HL-60 (cell line): Measurements from ENCODE around the gene ZNF611.
A peak's percentile ranks its signal among the peaks of the same experiment; 100 is the strongest.
"Not testable (repeated sequence)": the region's sequence is repeated elsewhere in the genome, so short reads cannot be mapped to it uniquely, and the experiment has no call there.

ENCODE experiments used
- DNase-seq, 2 experiments: peaks; one replicate each; pipeline ENCODE4 v3.0.0-alpha.2; 2010 to 2020; ENCODE audit warnings: low read depth in 1 of 2, low spot score in 1 of 2
- H3K27ac ChIP-seq: fragments of 250-450 bp; sonication (Bioruptor Pico); replicated peaks from 2 replicates; pipeline ENCODE4 v1.5.1; 2020; ENCODE audit warnings: mild to moderate bottlenecking, moderate library complexity
- H3K27me3 ChIP-seq: fragments of 250-450 bp; sonication (Bioruptor Pico); 2 replicates; pipeline ENCODE4 v1.5.1; 2021; ENCODE audit warnings: mild to moderate bottlenecking, moderate library complexity; ENCODE audit not compliant: insufficient read depth, poor library complexity, severe bottlenecking
- H3K4me3 ChIP-seq: replicated peaks from 2 replicates; pipeline ENCODE4 v1.5.1; 2011; ENCODE audit warnings: mild to moderate bottlenecking, control low read depth, low read length; ENCODE audit not compliant: insufficient read depth
- CTCF ChIP-seq: IDR thresholded peaks from one replicate; pipeline ENCODE4 v1.5.1; 2011; ENCODE audit warnings: low read length, control low read depth, inconsistent platforms; ENCODE audit not compliant: insufficient read depth
- GABPA ChIP-seq: IDR thresholded peaks from 2 replicates; pipeline ENCODE4 v1.6.1; 2012; ENCODE audit warnings: low read depth
- POLR2AphosphoS5 ChIP-seq: IDR thresholded peaks from 2 replicates; pipeline ENCODE4 v1.6.1; 2012; ENCODE audit warnings: low read depth
- SPI1 ChIP-seq: IDR thresholded peaks from 2 replicates; pipeline ENCODE4 v1.6.1; 2012; ENCODE audit warnings: low read depth, mild to moderate bottlenecking, borderline replicate concordance
- TF ChIP-seq, protein P1 (sequence below): IDR thresholded peaks from 2 replicates; pipeline ENCODE4 v1.6.1; 2012; ENCODE audit warnings: low read depth; ENCODE audit not compliant: insufficient replicate concordance

The ZNF611 gene

DNA sequence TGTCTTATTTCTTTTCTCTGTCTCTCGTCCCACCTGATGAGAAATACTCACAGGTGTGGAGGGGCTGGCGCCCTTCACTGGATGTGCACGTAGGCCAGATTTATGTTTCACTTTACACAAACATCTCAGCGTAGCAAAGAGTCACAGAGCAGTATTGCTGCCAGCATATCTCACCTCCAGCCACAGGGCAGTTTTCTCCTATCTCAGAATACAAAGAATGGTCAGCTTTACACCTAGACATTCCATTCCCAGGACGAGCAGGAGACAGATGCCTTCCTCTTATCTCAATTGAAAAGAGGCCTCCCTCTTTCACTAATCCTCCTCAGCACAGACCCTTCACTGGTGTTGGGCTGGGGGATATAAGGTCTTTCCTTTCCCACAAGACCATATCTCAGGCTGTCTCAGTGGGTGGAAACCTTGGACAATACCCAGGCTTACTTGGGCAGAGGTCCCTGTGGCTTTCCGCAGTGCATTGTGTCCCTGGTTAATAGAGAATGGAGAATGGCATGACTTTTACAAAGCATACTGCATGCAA lies 7.2 kb upstream of the ZNF611 start:
- Histone ChIP-seq H3K27me3 (no peaks in the 10 kb centered on the region), H3K27ac (no peak overlapping the region), H3K4me3 (no peak overlapping the region)
- no peak for DNase-seq
- TF ChIP-seq, protein P1, sequence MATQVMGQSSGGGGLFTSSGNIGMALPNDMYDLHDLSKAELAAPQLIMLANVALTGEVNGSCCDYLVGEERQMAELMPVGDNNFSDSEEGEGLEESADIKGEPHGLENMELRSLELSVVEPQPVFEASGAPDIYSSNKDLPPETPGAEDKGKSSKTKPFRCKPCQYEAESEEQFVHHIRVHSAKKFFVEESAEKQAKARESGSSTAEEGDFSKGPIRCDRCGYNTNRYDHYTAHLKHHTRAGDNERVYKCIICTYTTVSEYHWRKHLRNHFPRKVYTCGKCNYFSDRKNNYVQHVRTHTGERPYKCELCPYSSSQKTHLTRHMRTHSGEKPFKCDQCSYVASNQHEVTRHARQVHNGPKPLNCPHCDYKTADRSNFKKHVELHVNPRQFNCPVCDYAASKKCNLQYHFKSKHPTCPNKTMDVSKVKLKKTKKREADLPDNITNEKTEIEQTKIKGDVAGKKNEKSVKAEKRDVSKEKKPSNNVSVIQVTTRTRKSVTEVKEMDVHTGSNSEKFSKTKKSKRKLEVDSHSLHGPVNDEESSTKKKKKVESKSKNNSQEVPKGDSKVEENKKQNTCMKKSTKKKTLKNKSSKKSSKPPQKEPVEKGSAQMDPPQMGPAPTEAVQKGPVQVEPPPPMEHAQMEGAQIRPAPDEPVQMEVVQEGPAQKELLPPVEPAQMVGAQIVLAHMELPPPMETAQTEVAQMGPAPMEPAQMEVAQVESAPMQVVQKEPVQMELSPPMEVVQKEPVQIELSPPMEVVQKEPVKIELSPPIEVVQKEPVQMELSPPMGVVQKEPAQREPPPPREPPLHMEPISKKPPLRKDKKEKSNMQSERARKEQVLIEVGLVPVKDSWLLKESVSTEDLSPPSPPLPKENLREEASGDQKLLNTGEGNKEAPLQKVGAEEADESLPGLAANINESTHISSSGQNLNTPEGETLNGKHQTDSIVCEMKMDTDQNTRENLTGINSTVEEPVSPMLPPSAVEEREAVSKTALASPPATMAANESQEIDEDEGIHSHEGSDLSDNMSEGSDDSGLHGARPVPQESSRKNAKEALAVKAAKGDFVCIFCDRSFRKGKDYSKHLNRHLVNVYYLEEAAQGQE, result no peak
- TF ChIP-seq POLR2AphosphoS5 (no peak), GABPA (no peak), SPI1 (no peak), CTCF (no peak)

GRCh38 chr19:52741371-52741770 lies 6.5 kb upstream of the ZNF611 start:
- DNase-seq, H3K27ac ChIP-seq, H3K4me3 ChIP-seq, H3K27me3 ChIP-seq: not testable (repeated sequence)

DNA sequence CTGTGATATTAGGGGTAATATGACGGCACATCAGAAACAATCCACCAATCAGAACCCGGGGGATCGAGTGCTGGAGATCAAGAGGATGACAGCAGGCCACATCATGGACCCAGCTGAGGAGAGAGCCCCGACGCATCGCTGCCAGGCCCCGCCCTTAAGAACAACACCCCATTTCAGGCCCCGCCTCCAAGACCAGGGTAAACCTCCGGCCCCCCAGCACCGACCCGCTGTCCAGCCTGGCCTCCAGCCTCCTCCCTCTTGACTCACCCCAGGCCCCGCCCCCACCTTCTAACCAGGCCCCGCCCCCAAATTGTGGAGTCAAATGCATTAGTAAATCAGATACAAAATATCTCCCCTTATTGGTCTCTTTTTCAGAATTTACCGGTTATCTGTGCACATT lies 4.7 kb upstream of the ZNF611 start:
- no peak for TF ChIP-seq GABPA
- no peaks in the 10 kb centered on the region for H3K27me3 ChIP-seq
- no peak for DNase-seq

GRCh38 chr19:52735734-52736133 lies 890 bp upstream of the ZNF611 start:
- Histone ChIP-seq H3K27ac (no peak overlapping the region), H3K4me3 (no peak overlapping the region), H3K27me3 (no peaks in the 10 kb centered on the region)
- DNase-seq, result no peak
- TF ChIP-seq POLR2AphosphoS5, result no peak
- TF ChIP-seq, protein P1, result no peak
- TF ChIP-seq SPI1, result no peak
- no peak for TF ChIP-seq CTCF
- TF ChIP-seq GABPA, result no peak

More for the DNA sequence above, 4.7 kb upstream of the ZNF611 start:
- Histone ChIP-seq H3K27ac (no peak overlapping the region), H3K4me3 (no peak overlapping the region)

DNA sequence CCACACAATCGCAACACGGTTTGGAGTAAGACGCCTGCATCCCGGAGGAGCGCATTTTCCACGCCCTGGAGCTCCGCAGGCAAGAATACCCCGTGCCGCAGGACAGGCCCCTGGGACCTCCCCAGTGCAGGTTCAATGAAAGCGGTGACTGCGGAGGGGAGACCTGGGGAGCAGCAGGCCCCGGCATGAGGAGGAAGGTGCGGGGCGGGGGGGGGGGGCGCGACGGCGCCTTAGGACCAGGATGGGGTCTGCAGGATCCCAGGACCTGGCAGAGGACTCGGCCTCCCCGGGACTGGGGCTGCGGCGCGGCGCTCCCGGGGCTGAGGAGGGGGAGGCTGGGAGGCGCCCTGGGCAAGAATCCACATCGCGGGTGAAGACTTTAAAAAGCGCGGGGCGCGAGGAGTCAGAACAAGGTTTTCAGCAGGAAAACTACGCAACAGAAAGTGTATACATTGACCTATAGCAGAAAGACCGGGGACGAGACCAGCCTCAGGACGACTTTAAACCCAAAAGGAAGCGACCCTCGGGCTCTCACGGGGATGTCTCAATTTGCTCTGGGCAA lies 432 bp downstream of the ZNF611 start:
- no peaks in the 10 kb centered on the region for H3K27me3 ChIP-seq
- H3K4me3 ChIP-seq, result peak overlapping the region; percentile 70
- H3K27ac ChIP-seq, result peak overlapping the region; percentile 79
- peak in 1 of 2 experiments; percentile 12 for DNase-seq
- TF ChIP-seq, protein P1, result no peak
- no peak for TF ChIP-seq POLR2AphosphoS5
- no peak for TF ChIP-seq CTCF
- TF ChIP-seq GABPA, result no peak

- H3K4me3 ChIP-seq, DNase-seq, H3K27me3 ChIP-seq, H3K27ac ChIP-seq: not testable (repeated sequence)
Observed at GRCh38 chr19:52726051-52726450, 8.8 kb downstream of the ZNF611 start.
